A673 (cell line): ENCODE results near the gene SLC25A36. TPM values are rescaled to one million over a fixed set of nuclear protein-coding genes. Genes with fewer than 3 reads are reported as not detected.

Source experiments
- BruUV-seq: library from RNA; stranded (reverse); fragments of 400-500 nt; replicated peaks from 2 replicates; lab custom pipeline; 2021; lab: Mats Ljungman, UMichigan
- CTCF ChIA-PET: fragments of 300-600 bp; sonication (Branson Sonifier 250); formaldehyde crosslinking; loops from one replicate; lab custom pipeline; 2022; ENCODE audit warnings: antibody characterized with exemption; lab: Charles Lee
- POLR2A ChIA-PET: fragments of 300-600 bp; sonication (Branson Sonifier 250); formaldehyde crosslinking; loops from one replicate; lab custom pipeline; 2022; ENCODE audit warnings: antibody characterized with exemption; ENCODE audit not compliant: low non-redundant PET; lab: Charles Lee
- DNase-seq: peaks from one replicate; pipeline ENCODE4 v3.0.0-alpha.2; 2015; ENCODE audit warnings: low spot score
- H3K27ac ChIP-seq: fragments of 200-600 bp; sonication (generic); 2 replicates; pipeline ENCODE4 v1.5.1; 2016; ENCODE audit warnings: mixed run types, low read depth, mild to moderate bottlenecking, mixed read lengths, antibody characterized with exemption, low read length; ENCODE audit not compliant: poor library complexity, severe bottlenecking
- H3K27me3 ChIP-seq: fragments of 200-600 bp; sonication (generic); replicated peaks from 2 replicates; pipeline ENCODE4 v1.6.1; 2017; ENCODE audit warnings: mixed run types, low read depth, mild to moderate bottlenecking, mixed read lengths, antibody characterized with exemption, low read length; ENCODE audit not compliant: insufficient read depth, poor library complexity
- H3K36me3 ChIP-seq: fragments of 200-600 bp; sonication (generic); 2 replicates; pipeline ENCODE4 v1.6.1; 2016; ENCODE audit warnings: mixed run types, mild to moderate bottlenecking, mixed read lengths, antibody characterized with exemption, low read length; ENCODE audit not compliant: insufficient read depth, poor library complexity, severe bottlenecking
- H3K4me1 ChIP-seq: fragments of 200-600 bp; sonication (generic); 2 replicates; pipeline ENCODE4 v1.6.1; 2017; ENCODE audit warnings: mixed run types, mild to moderate bottlenecking, mixed read lengths, antibody characterized with exemption, low read length; ENCODE audit not compliant: insufficient read depth, poor library complexity, severe bottlenecking
- H3K4me3 ChIP-seq: fragments of 200-600 bp; sonication (generic); 2 replicates; pipeline ENCODE4 v1.5.1; 2016; ENCODE audit warnings: low read depth, mixed run types, mild to moderate bottlenecking, mixed read lengths, low read length; ENCODE audit not compliant: poor library complexity, severe bottlenecking
- H3K9me3 ChIP-seq: fragments of 200-600 bp; sonication (generic); 2 replicates; pipeline ENCODE4 v1.6.1; 2016; ENCODE audit warnings: mixed run types, low read depth, mild to moderate bottlenecking, mixed read lengths, antibody characterized with exemption, low read length; ENCODE audit not compliant: poor library complexity, severe bottlenecking
- EZH2 ChIP-seq: fragments of 200-600 bp; sonication (generic); IDR thresholded peaks from 2 replicates; pipeline ENCODE4 v1.6.1; 2017; ENCODE audit warnings: borderline replicate concordance, low read depth, mild to moderate bottlenecking, mixed read lengths, antibody characterized with exemption, low read length; ENCODE audit not compliant: poor library complexity, severe bottlenecking
- intact Hi-C: fragments of 100-400 bp; cut with micrococcal nuclease; formaldehyde crosslinking; loops from one replicate; pipeline ENCODE4 v1.10.0; 2022; ENCODE audit not compliant: unreplicated experiment
- total RNA-seq: library from RNA; stranded (reverse); gene quantifications from 2 replicates; pipeline ENCODE4 v1.2.3, GENCODE V29; 2021
- TF ChIP-seq, protein P1 (sequence below): fragments of 300-800, 200-600 bp; sonication (generic); conservative IDR thresholded peaks from 2 replicates; pipeline ENCODE4 v1.5.1; 2017; ENCODE audit warnings: low read depth, mild to moderate bottlenecking, antibody characterized with exemption, low read length, moderate library complexity, mixed read lengths

Gene SLC25A36
- total RNA-seq, 1 experiment from 2014 or later: 43.5 TPM

DNA sequence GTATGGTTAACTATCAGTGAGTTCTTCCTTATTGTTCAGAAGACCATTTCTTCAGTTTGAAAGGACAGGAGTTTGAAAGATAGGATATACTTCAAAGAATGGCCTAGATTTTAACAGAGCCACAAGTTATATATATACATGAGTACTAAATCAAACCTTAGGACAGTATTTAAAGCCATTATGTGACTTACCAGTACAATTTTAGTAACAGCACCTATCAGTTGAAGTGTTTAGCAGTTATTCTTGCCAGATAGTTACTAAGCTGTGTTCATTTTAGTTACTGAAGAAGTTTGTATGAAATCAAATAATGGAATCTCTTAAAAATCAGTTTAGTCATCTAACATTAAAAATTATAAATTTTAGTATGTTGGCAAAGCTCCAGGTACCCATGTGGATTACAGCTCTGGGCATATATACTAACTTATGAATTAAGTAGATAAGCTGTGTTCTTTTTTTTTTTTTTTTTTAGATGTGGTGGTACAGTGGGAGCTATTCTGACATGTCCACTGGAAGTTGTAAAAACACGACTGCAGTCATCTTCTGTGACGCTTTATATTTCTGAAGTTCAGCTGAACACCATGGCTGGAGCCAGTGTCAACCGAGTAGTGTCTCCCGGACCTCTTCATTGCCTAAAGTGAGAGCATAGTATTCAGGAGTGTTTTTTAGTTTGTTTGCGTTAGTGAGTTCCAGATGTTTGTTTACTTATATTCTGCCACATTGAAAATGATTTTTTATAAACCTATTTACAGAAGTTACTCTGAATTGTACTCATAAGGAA lies 14.6 kb downstream of the SLC25A36 start:
- DNase-seq: no peak
- intact Hi-C loops: no loop called here
- Histone ChIP-seq H3K27me3 (no peaks in the 10 kb centered on the region), H3K36me3 (no peaks in the 10 kb centered on the region), H3K27ac (no peak overlapping the region), H3K4me1 (peaks cover 22% of the 10 kb centered on the region), H3K9me3 (no peaks in the 10 kb centered on the region), H3K4me3 (no peak overlapping the region)
- ChIA-PET CTCF (no interaction called here), POLR2A (no interaction called here)
- BruUV-seq: no TSS peak
- TF ChIP-seq, protein P1, sequence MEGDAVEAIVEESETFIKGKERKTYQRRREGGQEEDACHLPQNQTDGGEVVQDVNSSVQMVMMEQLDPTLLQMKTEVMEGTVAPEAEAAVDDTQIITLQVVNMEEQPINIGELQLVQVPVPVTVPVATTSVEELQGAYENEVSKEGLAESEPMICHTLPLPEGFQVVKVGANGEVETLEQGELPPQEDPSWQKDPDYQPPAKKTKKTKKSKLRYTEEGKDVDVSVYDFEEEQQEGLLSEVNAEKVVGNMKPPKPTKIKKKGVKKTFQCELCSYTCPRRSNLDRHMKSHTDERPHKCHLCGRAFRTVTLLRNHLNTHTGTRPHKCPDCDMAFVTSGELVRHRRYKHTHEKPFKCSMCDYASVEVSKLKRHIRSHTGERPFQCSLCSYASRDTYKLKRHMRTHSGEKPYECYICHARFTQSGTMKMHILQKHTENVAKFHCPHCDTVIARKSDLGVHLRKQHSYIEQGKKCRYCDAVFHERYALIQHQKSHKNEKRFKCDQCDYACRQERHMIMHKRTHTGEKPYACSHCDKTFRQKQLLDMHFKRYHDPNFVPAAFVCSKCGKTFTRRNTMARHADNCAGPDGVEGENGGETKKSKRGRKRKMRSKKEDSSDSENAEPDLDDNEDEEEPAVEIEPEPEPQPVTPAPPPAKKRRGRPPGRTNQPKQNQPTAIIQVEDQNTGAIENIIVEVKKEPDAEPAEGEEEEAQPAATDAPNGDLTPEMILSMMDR: no peak
- no peak for TF ChIP-seq EZH2

DNA sequence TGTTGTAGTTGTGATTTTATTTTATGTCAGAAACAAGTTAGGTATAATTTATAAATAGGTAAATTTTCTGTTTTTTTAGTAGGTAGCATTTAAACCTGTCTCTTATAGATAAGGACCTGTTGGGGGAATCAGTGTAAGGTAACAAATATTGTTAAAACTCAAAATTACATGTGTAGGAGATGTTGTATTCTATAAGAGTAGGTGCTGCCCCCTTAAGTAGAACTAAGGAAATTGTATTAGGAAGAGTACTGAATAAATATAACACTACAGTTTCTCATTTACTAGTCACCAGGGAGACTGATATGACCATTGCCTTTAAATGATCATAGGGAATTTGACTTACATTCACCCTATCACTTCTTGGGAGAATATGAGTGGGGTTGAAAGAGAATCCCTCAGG lies 31.2 kb downstream of the SLC25A36 start:
- no TSS peak for BruUV-seq
- intact Hi-C loops: no loop called here
- ChIA-PET CTCF (no interaction called here), POLR2A (no interaction called here)
- Histone ChIP-seq H3K9me3 (no peaks in the 10 kb centered on the region), H3K4me1 (no peaks in the 10 kb centered on the region), H3K4me3 (no peak overlapping the region), H3K36me3 (peaks cover 20% of the 10 kb centered on the region), H3K27ac (no peak overlapping the region), H3K27me3 (no peaks in the 10 kb centered on the region)
- peak; percentile 41 for DNase-seq
- TF ChIP-seq, protein P1: peak; percentile 58
- TF ChIP-seq EZH2: no peak

DNA sequence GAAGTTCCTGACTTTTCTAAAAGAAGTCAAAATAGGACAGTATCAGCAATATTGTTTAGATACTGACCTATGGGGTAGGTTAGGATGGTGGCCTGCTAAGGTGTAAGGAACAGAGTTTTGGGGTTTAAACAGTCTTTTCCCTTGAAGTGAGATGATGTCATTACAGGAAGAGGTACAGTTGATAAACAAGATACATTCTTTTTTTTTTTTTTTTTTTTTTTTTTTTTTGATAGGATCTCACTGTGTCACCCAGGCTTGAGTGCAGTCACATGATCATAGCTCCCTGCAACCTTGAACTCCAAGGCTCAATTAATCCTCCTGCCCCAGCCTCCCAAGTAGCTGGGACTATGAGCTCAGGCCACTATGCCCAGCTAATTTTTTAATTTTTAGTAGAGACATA lies 33.3 kb downstream of the SLC25A36 start:
- intact Hi-C loops: loop anchor here (5.0 kb wide), 1 partner anchor 78 kb away; no protein-coding TSS in a partner anchor
- ChIA-PET POLR2A (no interaction called here), CTCF (no interaction called here)
- H3K36me3 ChIP-seq: peaks cover 23% of the 10 kb centered on the region
- no peaks in the 10 kb centered on the region for H3K4me1 ChIP-seq
- no peaks in the 10 kb centered on the region for H3K27me3 ChIP-seq
- no TSS peak for BruUV-seq
- TF ChIP-seq, protein P1: no peak
- TF ChIP-seq EZH2: no peak
- no peaks in the 10 kb centered on the region for H3K9me3 ChIP-seq
- H3K27ac ChIP-seq: no peak overlapping the region
- no peak for DNase-seq
- no peak overlapping the region for H3K4me3 ChIP-seq
